Keratinocyte (primary cell): ENCODE results near the gene DMKN.

ENCODE experiments used
- EZH2 ChIP-seq: IDR thresholded peaks from one replicate; pipeline ENCODE4 v1.6.1; 2012; ENCODE audit warnings: inconsistent platforms, mild to moderate bottlenecking, low read length, moderate library complexity
- TF ChIP-seq, protein P1 (sequence below), 3 experiments: IDR thresholded peaks in 1 of 3; conservative IDR thresholded peaks in 1 of 3; optimal IDR thresholded peaks in 1 of 3; 2 replicates in 2 of 3; 3 replicates in 1 of 3; pipeline versions ENCODE3 to v1.5.1; 2011; ENCODE audit warnings: low read length in 3 of 3, mild to moderate bottlenecking in 3 of 3, moderate library complexity in 2 of 3, control low read depth in 1 of 3, inconsistent platforms in 1 of 3; ENCODE audit not compliant: insufficient read depth in 2 of 3; ENCODE audit errors: extremely low read depth in 1 of 3

- no peak for TF ChIP-seq EZH2
- TF ChIP-seq, protein P1, sequence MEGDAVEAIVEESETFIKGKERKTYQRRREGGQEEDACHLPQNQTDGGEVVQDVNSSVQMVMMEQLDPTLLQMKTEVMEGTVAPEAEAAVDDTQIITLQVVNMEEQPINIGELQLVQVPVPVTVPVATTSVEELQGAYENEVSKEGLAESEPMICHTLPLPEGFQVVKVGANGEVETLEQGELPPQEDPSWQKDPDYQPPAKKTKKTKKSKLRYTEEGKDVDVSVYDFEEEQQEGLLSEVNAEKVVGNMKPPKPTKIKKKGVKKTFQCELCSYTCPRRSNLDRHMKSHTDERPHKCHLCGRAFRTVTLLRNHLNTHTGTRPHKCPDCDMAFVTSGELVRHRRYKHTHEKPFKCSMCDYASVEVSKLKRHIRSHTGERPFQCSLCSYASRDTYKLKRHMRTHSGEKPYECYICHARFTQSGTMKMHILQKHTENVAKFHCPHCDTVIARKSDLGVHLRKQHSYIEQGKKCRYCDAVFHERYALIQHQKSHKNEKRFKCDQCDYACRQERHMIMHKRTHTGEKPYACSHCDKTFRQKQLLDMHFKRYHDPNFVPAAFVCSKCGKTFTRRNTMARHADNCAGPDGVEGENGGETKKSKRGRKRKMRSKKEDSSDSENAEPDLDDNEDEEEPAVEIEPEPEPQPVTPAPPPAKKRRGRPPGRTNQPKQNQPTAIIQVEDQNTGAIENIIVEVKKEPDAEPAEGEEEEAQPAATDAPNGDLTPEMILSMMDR (optimal IDR thresholded peaks at IDR 0.05 in 1 of 3, IDR thresholded peaks at IDR 0.05 in 1 of 3, conservative IDR thresholded peaks at IDR 0.05 in 1 of 3; ENCODE audit: extremely low read depth in 1 of 3, insufficient read depth in 2 of 3, low read length in 3 of 3), result no peak
Observed at GRCh38 chr19:35517342-35517741, 3.9 kb upstream of the DMKN start.
